Measurements from ENCODE around the gene ANP32E. TPM values are rescaled to one million over a fixed set of nuclear protein-coding genes. Genes with fewer than 3 reads are reported as not detected.
A peak's percentile ranks its signal among the peaks of the same experiment; 100 is the strongest.

ANP32E gene
- total and polyA plus RNA-seq, 2 of the 13 experiments (the other 11 are each of a cell fraction or from before 2014, with no cell fraction given) = 10.3 to 53.0 TPM

DNA sequence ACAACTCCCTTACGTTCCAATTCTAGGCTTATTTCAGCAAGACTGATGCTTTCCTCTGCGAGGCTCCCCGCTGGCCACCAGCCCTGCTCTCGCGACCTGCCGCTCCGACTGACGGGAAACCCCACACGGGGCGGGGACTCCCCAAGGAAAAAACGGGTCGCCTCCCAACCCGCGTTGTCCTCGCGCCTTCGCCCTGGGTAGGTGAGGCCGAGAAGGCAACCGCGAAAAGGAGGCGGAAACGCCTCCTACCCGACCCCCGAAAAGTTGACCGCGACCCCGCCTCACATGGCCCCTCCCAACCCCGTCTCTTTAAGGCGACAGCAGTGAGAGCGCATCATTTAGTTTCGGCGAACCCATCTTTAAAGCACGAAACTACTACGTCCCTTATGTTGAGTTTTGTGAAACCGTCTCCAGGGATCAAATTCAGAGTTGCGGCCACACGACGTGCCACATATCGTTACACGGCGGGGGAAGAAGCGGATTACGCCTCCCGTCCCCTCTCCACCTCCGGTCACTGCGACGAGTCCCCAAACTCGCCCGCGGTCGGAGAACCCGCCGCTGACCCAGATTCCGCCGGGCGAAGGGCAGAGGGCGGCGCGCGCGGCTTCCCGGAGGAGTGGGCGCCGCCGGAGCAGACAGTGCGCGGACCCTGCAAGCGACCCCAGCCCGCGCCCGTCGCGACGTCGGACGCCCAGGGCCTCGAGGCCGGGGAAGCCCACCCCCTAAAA is 1.2 kb downstream of the ANP32E start (continued):
- TF ChIP-seq, protein P1, sequence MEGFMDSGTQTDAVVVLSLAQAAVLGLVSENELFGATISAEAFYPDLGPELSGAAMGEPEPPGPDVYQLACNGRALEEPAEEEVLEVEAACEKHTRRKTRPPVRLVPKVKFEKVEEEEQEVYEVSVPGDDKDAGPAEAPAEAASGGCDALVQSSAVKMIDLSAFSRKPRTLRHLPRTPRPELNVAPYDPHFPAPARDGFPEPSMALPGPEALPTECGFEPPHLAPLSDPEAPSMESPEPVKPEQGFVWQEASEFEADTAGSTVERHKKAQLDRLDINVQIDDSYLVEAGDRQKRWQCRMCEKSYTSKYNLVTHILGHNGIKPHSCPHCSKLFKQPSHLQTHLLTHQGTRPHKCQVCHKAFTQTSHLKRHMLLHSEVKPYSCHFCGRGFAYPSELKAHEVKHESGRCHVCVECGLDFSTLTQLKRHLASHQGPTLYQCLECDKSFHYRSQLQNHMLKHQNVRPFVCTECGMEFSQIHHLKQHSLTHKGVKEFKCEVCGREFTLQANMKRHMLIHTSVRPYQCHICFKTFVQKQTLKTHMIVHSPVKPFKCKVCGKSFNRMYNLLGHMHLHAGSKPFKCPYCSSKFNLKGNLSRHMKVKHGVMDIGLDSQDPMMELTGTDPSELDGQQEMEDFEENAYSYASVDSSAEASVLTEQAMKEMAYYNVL (CRISPR knock-in tag; IDR thresholded peaks at IDR 0.05; ENCODE audit: borderline replicate concordance) = no peak
- TF ChIP-seq, protein P2, sequence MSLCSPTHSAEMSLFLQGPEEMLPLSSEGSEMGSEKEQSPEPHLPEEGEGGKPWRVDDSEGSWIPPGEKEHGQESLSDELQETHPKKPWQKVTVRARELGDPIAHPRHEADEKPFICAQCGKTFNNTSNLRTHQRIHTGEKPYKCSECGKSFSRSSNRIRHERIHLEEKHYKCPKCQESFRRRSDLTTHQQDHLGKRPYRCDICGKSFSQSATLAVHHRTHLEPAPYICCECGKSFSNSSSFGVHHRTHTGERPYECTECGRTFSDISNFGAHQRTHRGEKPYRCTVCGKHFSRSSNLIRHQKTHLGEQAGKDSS (CRISPR knock-in tag; IDR thresholded peaks at IDR 0.05; ENCODE audit: borderline replicate concordance, low read depth) = no peak
- TF ChIP-seq HCFC1 (IDR thresholded peaks at IDR 0.05; ENCODE audit: low read depth, low read length) (no peak), CCAR2 (optimal IDR thresholded peaks at IDR 0.05; ENCODE audit: low read depth, low read length) (no peak), ELF1 (CRISPR knock-in tag; IDR thresholded peaks at IDR 0.05) (no peak; the same call in 1 of the 2 replicates), MEIS1 (CRISPR knock-in tag; IDR thresholded peaks at IDR 0.05; ENCODE audit: borderline replicate concordance) (no peak), ZNF598 (CRISPR knock-in tag; IDR thresholded peaks at IDR 0.05; ENCODE audit: borderline replicate concordance) (peak; percentile 33; the same call in 1 of the 2 replicates), ZBTB21 (CRISPR knock-in tag; IDR thresholded peaks at IDR 0.05) (no peak), ZZZ3 (CRISPR knock-in tag; IDR thresholded peaks at IDR 0.05; ENCODE audit: borderline replicate concordance) (no peak), MEIS2 (CRISPR knock-in tag; IDR thresholded peaks at IDR 0.05) (0 out of 2 replicates have a peak, but pooled peaks have one; percentile 24), LCORL (IDR thresholded peaks at IDR 0.05) (no peak), LCORL (CRISPR knock-in tag; IDR thresholded peaks at IDR 0.05) (no peak), ZNF230 (CRISPR knock-in tag; IDR thresholded peaks at IDR 0.05) (no peak), MLLT10 (CRISPR knock-in tag; IDR thresholded peaks at IDR 0.05) (no peak), U2AF2 (IDR thresholded peaks at IDR 0.05; ENCODE audit: low read depth, low read length) (no peak), KLF9 (CRISPR knock-in tag; IDR thresholded peaks at IDR 0.05; ENCODE audit: low read depth) (no peak), IRX3 (CRISPR knock-in tag; IDR thresholded peaks at IDR 0.05; ENCODE audit: borderline replicate concordance, low read depth) (no peak), ZNF326 (CRISPR knock-in tag; IDR thresholded peaks at IDR 0.05; ENCODE audit: borderline replicate concordance) (no peak), ZNF572 (CRISPR knock-in tag; IDR thresholded peaks at IDR 0.05) (no peak), SMC3 (IDR thresholded peaks at IDR 0.05; ENCODE audit: low read length) (no peak), NR2F6 (IDR thresholded peaks at IDR 0.05) (no peak; the same call in 1 of the 2 replicates), NR2F6 (CRISPR knock-in tag; IDR thresholded peaks at IDR 0.05) (peak; percentile 2; the same call in 1 of the 2 replicates), POLR2A (IDR thresholded peaks at IDR 0.05; ENCODE audit: insufficient read depth in 1 of 2, low read depth in 2 of 2, low read length in 2 of 2) (peak; percentile 54 to 61)
- TF ChIP-seq, protein P3, sequence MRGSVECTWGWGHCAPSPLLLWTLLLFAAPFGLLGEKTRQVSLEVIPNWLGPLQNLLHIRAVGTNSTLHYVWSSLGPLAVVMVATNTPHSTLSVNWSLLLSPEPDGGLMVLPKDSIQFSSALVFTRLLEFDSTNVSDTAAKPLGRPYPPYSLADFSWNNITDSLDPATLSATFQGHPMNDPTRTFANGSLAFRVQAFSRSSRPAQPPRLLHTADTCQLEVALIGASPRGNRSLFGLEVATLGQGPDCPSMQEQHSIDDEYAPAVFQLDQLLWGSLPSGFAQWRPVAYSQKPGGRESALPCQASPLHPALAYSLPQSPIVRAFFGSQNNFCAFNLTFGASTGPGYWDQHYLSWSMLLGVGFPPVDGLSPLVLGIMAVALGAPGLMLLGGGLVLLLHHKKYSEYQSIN (CRISPR knock-in tag; IDR thresholded peaks at IDR 0.05; ENCODE audit: borderline replicate concordance) = no peak
- TF ChIP-seq, protein P4, sequence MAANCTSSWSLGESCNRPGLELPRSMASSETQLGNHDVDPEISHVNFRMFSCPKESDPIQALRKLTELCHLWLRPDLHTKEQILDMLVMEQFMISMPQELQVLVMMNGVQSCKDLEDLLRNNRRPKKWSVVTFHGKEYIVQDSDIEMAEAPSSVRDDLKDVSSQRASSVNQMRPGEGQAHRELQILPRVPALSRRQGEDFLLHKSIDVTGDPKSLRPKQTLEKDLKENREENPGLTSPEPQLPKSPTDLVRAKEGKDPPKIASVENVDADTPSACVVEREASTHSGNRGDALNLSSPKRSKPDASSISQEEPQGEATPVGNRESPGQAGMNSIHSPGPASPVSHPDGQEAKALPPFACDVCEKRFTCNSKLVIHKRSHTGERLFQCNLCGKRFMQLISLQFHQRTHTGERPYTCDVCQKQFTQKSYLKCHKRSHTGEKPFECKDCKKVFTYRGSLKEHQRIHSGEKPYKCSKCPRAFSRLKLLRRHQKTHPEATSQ (CRISPR knock-in tag; IDR thresholded peaks at IDR 0.05; ENCODE audit: borderline replicate concordance) = no peak; the same call in 1 of the 2 replicates
